Measurements from ENCODE around the gene TCEAL3.
"Not testable (repeated sequence)": the region's sequence is repeated elsewhere in the genome, so short reads cannot be mapped to it uniquely, and the experiment has no call there.

DNA sequence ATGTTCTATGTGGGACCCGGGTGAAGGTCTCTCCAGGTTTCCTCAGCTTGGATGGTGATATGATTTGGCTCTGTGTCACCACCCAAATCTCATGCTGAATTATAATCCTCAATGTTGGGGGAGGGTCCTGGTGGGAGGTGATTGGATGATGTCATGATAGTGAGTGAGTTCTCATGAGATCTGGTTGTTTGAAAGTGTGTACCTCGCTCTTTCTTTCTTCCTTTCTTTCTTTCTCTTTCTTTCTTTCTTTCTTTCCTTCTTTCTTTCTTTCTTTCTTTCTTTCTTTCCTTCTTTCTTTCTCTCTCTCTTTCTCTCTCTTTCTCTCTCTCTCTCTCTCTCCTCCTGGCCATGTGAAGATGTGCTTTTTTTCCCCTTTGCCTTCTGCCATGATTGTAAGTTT lies 51.7 kb downstream of the TCEAL3 start:
- not testable (repeated sequence) for TF ChIP-seq CTCF, EZH2phosphoT487, EZH2 (IDR thresholded peaks at IDR 0.05)

Measured in neural progenitor cell (in vitro differentiated cells).